Ectodermal cell (in vitro differentiated cells): ENCODE results near the gene FUT1.
"Not testable (repeated sequence)": the region's sequence is repeated elsewhere in the genome, so short reads cannot be mapped to it uniquely, and the experiment has no call there.

Experiments
- H3K27ac ChIP-seq: 2 replicates; pipeline ENCODE4 v1.7.0; 2013; ENCODE audit warnings: mild to moderate bottlenecking, low read depth, low read length; ENCODE audit not compliant: insufficient read depth, poor library complexity, severe bottlenecking
- H3K27me3 ChIP-seq: 2 replicates; pipeline ENCODE4 v1.7.0; 2013; ENCODE audit warnings: mild to moderate bottlenecking, low read length; ENCODE audit not compliant: insufficient read depth, control insufficient read depth, poor library complexity, severe bottlenecking
- H3K36me3 ChIP-seq: one replicate; pipeline ENCODE4 v1.7.0; 2013; ENCODE audit warnings: low read length; ENCODE audit not compliant: control insufficient read depth, insufficient read depth
- H3K4me1 ChIP-seq: one replicate; pipeline ENCODE4 v1.7.0; 2013; ENCODE audit warnings: low read length; ENCODE audit not compliant: control insufficient read depth, insufficient read depth
- H3K4me3 ChIP-seq: 2 replicates; pipeline ENCODE4 v1.7.0; 2013; ENCODE audit warnings: low read depth, low read length, control low read depth; ENCODE audit not compliant: insufficient read depth
- H3K9me3 ChIP-seq: 2 replicates; pipeline ENCODE4 v1.7.0; 2013; ENCODE audit warnings: mild to moderate bottlenecking, low read length, moderate library complexity; ENCODE audit not compliant: control insufficient read depth
- WGBS, 2 experiments: methylation state at CpG; one replicate each; pipeline ENCODE4 v1.1.7; 2013; ENCODE audit warnings: missing lambda C conversion rate in 2 of 2; 5-methylcytosine and 5-hydroxymethylcytosine counted together

The FUT1 gene

DNA sequence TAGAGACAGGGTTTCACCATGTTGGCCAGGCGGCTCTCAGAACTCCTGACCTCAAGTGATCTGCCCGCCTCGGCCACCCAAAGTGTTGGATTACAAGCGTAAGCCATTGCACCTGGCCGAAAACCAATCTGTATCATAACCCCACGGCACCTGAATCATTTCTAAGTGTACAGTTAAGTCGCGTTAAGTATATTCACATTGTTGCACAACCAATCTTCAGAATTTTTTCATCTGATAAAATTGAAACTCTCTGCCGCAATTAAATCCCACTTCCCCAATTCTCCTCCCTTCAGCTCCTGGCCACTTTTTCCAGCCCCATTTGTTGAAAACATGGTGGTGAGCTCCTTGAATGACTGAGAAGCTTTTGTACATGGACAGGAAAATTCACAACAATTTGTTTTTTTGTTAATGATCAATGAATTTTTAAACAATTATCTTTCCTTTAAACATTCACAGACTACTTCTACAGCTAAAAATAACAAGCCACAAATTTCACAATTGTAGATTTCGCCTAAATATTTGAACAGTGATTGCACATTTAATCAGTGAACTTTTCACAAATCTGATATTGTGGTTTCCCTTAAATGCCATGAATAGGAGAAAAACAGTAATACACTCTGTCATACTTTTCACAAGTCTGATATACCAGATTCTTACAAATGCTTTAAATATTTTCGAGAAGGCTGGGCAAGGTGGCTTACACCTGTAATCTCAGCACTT, 16.7 kb upstream of the FUT1 start:
- H3K4me3 ChIP-seq = no peak overlapping the region
- no peaks in the 10 kb centered on the region for H3K4me1 ChIP-seq
- H3K36me3 ChIP-seq = no peaks in the 10 kb centered on the region
- WGBS, 2 experiments = 92 to 93% methylated on average over 11 of the region's 11 CpGs
- H3K27ac ChIP-seq = no peak overlapping the region
- H3K27me3 ChIP-seq = no peaks in the 10 kb centered on the region
- H3K9me3 ChIP-seq = no peaks in the 10 kb centered on the region

- not testable (repeated sequence) for H3K4me1 ChIP-seq, H3K27ac ChIP-seq, H3K27me3 ChIP-seq, H3K9me3 ChIP-seq, H3K36me3 ChIP-seq, H3K4me3 ChIP-seq
- WGBS, 2 experiments = 46 to 60% methylated on average over 4 to 6 of the region's 6 CpGs
Measured at GRCh38 chr19:48768171-48768753, 15.8 kb upstream of the FUT1 start.

DNA sequence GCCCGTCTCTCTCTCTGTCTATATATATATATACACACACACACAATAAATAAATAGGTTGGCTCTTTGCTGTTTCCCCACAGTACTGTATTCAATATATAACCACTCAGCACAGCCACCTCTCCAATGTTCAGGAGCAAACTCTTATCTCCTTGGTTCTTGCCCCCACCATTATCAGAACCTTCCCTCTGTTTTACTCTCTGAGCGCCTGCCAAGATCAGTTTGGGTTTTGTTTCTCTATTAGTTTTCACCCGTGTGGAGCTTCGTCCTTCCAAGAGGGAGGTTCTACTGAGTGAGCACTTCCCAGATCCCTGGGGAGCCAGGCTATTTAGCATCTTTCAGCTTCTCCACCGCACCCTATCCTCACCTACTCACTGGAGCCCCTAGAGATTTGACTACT, 13.4 kb upstream of the FUT1 start:
- H3K27me3 ChIP-seq, H3K4me3 ChIP-seq, H3K4me1 ChIP-seq, H3K36me3 ChIP-seq, H3K9me3 ChIP-seq, H3K27ac ChIP-seq: not testable (repeated sequence)
- 62% methylated on average over 4 of the region's 5 CpGs for WGBS, 2 experiments

DNA sequence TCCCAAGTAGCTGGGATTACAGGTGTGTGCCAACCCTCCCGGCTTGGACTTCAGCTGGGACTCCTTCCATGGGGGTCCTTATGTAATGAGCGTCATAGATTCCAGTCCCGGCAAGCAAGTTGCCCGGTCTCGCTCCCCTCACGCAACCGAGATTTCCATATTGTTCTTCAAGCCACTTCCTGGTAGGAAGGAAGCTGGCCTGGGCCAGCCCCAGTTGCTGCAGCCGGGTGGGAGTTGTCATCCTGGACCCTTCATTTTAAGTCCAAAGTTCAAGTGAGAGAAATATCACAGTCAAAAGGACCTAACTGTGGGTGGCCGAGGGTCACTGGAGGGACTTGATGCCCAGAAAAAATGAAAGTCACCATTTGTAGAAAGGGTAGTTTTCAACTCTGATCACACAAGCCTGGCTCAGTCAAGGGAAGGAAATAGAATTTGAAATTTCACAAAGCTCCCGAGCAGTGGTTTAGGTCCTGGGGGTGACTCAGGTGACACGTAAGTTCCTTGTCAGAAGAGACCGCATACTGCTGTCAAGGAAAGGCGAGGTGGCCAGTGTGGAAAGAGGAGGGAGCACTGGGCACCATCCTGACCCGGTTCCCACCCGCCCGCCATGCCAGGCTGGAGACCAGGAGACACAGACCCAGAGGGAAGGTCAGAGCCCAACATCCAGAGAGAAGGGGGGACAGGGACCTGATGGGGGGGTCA, 8.2 kb upstream of the FUT1 start:
- Histone ChIP-seq H3K9me3 (no peaks in the 10 kb centered on the region), H3K36me3 (no peaks in the 10 kb centered on the region), H3K4me3 (no peak overlapping the region), H3K27ac (no peak overlapping the region), H3K4me1 (no peaks in the 10 kb centered on the region), H3K27me3 (no peaks in the 10 kb centered on the region)
- 88 to 92% methylated on average over 16 of the region's 16 CpGs for WGBS, 2 experiments

- no peak overlapping the region for H3K4me3 ChIP-seq
- no peaks in the 10 kb centered on the region for H3K9me3 ChIP-seq
- H3K27me3 ChIP-seq = peaks cover 14% of the 10 kb centered on the region
- H3K4me1 ChIP-seq = peaks cover 3% of the 10 kb centered on the region
- H3K36me3 ChIP-seq = no peaks in the 10 kb centered on the region
- no peak overlapping the region for H3K27ac ChIP-seq
- WGBS, 2 experiments = 93 to 94% methylated on average over 14 of the region's 14 CpGs
Measured at GRCh38 chr19:48757741-48758144, 5.3 kb upstream of the FUT1 start.

DNA sequence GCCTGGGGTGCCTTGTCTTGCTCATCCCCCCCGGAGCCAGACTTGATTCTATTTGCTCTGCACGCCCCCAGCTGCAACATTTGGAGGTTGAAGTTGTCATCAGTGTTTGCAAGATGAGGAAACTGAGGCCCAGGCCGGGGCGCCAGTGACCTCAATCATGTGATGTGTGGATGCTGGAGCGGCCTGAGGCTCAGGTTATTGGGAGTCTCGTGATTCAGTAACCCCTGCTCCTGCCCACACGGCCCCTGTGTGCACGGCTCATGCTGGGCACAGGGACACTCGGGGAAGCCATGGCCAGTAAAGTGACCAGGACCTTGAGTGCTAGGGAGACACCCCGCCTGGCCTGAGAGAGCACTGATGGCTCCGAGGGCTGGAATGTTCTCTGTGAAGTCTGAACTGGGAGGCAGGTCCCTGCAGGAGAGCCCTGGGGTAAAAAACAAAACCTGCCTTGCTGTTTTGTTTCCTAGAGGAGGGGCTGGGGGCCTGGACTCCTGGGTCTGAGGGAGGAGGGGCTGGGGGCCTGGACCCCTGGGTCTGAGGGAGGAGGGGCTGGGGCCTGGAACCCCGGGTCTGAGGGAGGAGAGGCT, 4.7 kb upstream of the FUT1 start:
- peaks cover 3% of the 10 kb centered on the region for H3K4me1 ChIP-seq
- no peaks in the 10 kb centered on the region for H3K36me3 ChIP-seq
- no peak overlapping the region for H3K27ac ChIP-seq
- 89% methylated on average over 12 of the region's 12 CpGs for WGBS, 2 experiments
- H3K27me3 ChIP-seq = peaks cover 19% of the 10 kb centered on the region
- H3K4me3 ChIP-seq = no peak overlapping the region
- no peaks in the 10 kb centered on the region for H3K9me3 ChIP-seq

DNA sequence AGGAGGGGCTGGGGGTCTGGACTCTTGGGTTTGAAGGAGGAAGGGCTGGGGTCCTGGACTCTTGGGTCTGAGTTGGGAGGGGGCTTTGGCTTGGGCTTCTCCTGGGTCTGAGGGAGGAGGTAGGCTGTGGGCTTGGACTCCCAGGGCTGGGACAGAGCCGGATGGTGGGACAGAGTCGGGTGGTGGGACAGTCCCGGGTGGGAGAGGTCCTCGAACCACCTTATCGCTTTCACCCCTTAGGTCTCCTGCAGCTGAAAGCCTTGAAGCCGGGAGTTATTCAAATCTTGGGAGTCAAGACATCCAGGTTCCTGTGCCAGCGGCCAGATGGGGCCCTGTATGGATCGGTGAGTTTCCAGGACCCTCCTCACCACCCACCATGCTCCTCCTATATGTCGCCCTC, 4.2 kb upstream of the FUT1 start:
- Histone ChIP-seq H3K4me3 (no peak overlapping the region), H3K36me3 (no peaks in the 10 kb centered on the region), H3K4me1 (peaks cover 3% of the 10 kb centered on the region), H3K9me3 (no peaks in the 10 kb centered on the region), H3K27me3 (peaks cover 24% of the 10 kb centered on the region), H3K27ac (no peak overlapping the region)
- WGBS, 2 experiments = 87 to 90% methylated on average over 9 of the region's 9 CpGs

DNA sequence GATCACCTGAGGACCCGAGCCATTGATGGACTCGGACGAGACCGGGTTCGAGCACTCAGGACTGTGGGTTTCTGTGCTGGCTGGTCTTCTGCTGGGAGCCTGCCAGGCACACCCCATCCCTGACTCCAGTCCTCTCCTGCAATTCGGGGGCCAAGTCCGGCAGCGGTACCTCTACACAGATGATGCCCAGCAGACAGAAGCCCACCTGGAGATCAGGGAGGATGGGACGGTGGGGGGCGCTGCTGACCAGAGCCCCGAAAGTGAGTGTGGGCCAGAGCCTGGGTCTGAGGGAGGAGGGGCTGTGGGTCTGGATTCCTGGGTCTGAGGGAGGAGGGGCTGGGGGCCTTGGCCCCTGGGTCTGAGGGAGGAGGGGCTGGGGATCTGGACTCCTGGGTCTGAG, 3.8 kb upstream of the FUT1 start:
- Histone ChIP-seq H3K4me3 (no peak overlapping the region), H3K27ac (no peak overlapping the region), H3K4me1 (peaks cover 3% of the 10 kb centered on the region), H3K9me3 (no peaks in the 10 kb centered on the region), H3K36me3 (no peaks in the 10 kb centered on the region), H3K27me3 (peaks cover 25% of the 10 kb centered on the region)
- 92 to 95% methylated on average over 11 of the region's 11 CpGs for WGBS, 2 experiments

DNA sequence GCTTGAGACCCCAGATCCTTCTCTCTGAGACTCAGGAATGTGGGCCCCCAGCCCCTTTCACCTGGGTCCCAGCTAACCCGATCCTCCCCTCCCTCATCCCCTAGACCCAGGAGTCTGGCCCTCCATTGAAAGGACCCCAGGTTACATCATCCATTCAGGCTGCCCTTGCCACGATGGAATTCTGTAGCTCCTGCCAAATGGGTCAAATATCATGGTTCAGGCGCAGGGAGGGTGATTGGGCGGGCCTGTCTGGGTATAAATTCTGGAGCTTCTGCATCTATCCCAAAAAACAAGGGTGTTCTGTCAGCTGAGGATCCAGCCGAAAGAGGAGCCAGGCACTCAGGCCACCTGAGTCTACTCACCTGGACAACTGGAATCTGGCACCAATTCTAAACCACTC, 3.3 kb upstream of the FUT1 start:
- Histone ChIP-seq H3K4me1 (peaks cover 3% of the 10 kb centered on the region), H3K27ac (no peak overlapping the region), H3K36me3 (no peaks in the 10 kb centered on the region), H3K27me3 (peaks cover 25% of the 10 kb centered on the region), H3K9me3 (no peaks in the 10 kb centered on the region), H3K4me3 (no peak overlapping the region)
- 85 to 87% methylated on average over 5 of the region's 5 CpGs for WGBS, 2 experiments

GRCh38 chr19:48755084-48755641, 2.7 kb upstream of the FUT1 start, which contains the start of gene FGF21:
FGF21 (plus strand) TSS chr19:48755524; CDS start chr19:48756237, 713 bp downstream.
- Histone ChIP-seq H3K9me3 (no peaks in the 10 kb centered on the region), H3K27ac (no peak within 1 kb of the TSS), H3K36me3 (no peaks in the 10 kb centered on the region), H3K4me3 (no peak within 1 kb of the TSS), H3K27me3 (peaks cover 25% of the 10 kb centered on the region), H3K4me1 (peaks cover 3% of the 10 kb centered on the region)
- WGBS, 2 experiments = 92% methylated on average over 4 of the region's 4 CpGs
